NCI-H526 (cell line): Measurements from ENCODE around the gene EHD3.
"Not testable (repeated sequence)": the region's sequence is repeated elsewhere in the genome, so short reads cannot be mapped to it uniquely, and the experiment has no call there.

Source experiments
- DNase-seq, 2 experiments: peaks; one replicate each; lab custom pipeline; 2025; lab: John Stamatoyannopoulos, UW

Gene EHD3

DNA sequence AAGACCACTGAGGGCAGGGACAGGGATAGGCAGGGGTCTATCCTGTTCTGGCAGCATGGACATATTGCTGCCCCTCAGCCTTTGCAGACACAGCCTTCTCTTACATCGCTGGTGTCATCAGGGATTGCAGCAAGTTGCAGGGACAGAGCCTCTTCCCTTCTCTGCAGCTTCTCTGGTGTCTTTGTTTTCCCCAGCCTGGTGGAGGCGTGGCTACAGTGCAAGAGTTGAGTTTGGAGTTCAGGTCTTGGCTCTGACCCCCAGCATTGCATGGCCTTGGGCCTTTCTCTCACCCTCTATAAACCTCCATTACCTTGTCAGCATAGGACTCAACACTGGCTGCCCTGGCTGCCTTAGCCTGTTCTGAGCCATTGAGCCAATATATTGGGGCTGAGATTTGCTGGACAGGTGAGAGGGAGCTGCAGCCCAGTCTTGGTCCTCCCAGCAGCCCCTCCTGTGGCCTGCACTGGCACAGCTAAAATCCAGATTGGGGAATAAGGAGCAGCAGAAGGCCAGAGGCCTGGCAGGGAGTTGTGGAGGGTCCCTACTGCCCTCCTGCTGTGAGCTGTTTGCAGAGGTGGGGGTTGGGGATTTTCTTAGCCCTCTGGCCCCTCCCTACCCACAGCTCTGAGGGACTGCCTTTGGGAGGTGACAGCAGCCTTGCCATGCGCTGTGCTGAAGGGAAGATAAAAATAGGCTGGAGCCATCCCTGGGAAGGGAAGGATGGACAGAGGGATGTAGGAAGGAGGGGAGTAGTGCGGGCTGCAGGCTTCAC, 22.8 kb downstream of the EHD3 start:
- no peak for DNase-seq

DNA sequence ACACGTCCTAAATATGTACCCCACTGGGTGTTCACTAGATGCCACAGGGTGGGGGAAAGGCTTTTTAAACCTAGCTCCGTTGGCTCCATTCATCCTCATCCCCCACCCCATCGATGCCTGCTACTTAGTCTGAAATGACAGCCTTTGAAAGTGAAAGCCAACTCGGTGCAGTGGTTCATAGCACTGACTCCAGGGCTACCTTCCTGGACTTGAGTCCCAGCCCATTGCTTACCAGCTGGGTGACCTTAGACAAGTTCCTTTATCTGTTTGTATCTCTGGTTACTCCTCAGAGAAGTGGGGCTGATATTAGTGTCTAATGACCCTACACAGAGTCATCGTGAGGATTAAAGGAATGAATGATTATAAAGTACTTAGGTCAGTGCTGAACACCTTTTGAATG, 24.4 kb downstream of the EHD3 start:
- DNase-seq, result no peak

DNA sequence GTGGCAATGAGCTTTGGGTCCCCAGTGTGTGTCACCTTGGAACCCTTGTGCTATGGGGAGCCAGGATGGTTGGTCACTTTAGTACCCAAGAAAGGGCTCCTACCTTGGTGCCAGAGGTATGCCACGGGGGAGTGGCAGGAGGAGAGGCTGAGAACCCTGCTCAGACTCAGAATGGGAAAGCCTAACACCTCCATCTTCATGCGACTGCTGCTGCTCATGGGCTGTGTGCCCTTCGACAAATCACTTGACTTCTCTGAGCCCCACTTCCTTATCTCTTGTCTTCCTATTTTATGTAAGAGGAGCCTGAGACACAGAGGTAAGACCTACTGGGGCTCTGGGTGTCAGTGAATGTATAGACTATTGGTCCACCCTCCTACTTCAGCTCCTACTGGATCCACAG, 25.1 kb downstream of the EHD3 start:
- no peak for DNase-seq

DNA sequence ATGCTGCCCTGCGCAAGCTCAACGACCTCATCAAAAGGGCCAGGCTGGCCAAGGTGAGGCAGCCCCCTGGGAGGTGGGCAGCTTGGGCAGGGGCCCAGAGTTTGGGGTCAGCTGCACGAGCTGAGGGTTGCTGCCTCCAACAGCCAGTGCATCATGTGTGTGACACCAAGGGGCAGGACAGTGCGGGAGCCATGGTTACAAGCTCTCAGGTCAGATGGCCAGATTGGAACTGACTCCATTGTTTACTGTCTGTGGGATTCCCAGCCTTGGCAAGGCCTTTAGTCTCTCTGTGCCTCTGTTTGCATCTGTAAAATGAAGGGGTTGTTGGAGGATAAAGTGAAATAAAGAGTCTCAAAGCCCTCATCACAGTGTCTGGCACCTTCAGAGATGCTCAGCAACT, 26.9 kb downstream of the EHD3 start:
- no peak for DNase-seq

DNA sequence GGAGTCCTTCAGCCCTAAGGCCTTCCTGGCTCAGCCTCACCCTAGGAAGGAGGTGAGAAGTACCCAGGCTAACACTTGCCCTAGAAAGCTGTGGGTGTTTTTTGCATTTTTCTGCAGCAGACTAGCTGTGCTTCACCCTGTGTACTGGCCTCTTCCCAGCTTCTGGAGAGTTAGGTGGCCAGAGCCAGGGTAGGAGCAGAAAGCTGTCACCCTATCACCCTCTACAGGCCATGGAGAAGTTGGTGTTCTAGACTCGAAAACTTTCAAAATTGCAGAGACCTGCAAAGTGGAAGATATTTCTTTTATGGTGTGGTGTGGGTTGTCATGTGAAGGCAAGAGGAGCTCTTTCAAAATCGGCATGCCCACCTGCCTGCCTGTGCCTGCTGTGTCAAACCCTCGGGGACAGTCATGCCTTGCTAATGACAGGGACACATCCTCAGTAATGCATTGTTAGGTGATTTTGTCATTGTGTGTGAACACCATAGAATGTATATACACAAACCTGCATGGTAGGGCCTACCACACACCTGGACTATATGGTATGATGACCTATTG, 29.8 kb downstream of the EHD3 start:
- DNase-seq, result no peak

DNA sequence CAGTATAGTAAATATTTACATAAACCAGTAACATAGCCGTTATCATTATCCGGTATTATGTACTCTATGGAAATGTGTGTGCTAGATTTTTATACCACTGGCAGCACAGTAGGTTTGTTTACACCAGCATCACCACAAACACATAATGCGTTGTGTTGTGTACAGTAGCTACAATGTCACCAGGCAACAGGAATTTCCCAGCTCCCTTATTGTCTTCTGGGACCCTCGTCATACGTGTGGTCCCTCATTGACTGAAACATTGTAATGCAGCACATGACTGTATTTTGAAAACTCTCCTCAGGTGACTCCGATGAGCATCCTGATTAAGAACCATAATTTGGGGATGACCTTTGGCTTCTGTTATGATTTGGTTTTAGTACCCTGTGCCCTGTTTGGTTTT, 31.3 kb downstream of the EHD3 start:
- DNase-seq, result no peak

DNA sequence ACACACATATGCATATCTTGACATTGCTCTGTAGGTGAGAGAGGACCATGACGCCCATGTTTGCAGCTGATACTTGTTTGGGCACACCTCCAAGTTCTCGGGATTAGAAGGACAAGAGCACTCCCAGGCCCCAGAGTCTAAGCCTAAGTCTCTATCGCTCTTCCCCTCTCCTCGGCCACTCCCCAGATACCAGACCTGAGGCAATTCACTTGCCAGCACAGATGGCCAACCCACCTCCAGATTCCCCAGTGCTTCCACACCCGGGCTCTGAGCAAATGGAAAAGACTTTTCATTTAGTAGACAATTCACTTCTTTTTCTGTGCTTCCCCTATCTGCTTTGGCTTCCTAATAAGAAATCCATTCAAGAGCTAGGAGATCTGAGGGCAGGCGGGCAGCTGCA, 32.9 kb downstream of the EHD3 start:
- DNase-seq, result no peak

DNA sequence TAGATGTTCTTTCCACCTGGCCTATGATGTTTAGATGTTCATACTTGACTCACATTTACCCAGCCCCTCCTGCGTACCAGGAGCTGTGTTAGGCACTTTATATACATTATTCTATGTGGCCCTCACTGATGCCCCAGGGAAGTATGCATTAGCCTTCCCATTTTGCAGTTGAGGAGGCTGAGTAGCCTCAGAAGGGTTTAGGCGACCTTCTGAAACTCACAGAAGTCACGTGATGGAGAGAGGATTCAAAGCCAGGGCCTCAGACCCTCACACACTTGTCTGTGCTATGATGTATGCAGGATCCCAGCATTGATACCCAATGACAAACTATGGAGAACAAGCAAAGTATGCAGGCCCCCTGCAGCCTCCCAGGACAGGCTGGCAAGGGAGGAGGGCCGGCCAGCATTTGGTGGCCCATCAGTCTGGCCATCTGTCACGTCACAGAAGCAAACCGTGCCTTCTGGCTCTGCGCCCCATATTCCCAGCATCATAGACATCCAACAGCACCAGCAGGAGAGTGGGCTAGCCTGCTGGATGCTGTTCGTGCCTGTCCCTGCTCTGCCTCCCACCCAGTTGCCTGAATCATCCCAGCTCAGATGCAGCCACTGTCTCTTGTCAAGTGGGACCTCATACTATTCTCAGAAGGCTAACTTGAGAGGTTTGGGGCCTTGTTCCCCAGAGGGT, 33.6 kb downstream of the EHD3 start:
- DNase-seq, result no peak

DNA sequence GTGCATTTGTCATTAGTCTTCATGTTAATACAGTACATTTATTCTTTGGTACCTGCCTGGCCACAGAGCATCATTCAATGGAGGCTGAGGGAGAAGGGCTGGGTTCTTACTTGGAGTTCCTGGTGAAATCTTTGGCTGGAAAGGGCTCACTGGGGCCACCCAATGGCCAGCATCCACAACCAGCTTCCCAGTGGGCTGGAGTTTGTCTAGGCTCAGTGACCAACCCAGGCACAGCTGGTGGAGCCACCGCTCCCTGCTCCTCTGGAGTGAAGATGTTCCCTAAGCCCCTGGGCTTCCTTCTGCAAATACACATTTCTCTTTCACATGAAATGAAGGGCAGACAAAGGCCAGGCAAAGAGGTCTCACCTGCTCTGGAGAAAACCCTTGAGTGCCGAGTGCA, 34.4 kb downstream of the EHD3 start:
- DNase-seq, result no peak

DNA sequence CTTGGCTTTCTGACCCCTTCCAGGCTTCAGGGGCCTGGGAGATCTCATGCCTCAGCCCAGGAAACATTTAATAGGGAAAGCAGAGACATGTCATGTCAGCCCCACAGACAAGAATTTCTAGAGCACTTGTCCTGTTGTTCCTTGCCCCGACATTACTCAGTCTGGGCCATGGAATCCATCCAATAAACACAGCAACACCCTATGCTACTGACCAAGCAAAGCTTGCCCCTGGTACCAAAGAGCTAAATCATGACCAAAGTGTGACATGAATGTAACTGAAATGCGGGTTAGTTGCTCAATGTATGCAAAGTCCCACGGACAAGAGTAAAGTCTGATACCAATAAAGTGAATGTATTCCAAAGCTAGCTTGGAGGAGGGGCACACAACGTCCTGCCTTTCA, 35.1 kb downstream of the EHD3 start:
- no peak for DNase-seq

DNA sequence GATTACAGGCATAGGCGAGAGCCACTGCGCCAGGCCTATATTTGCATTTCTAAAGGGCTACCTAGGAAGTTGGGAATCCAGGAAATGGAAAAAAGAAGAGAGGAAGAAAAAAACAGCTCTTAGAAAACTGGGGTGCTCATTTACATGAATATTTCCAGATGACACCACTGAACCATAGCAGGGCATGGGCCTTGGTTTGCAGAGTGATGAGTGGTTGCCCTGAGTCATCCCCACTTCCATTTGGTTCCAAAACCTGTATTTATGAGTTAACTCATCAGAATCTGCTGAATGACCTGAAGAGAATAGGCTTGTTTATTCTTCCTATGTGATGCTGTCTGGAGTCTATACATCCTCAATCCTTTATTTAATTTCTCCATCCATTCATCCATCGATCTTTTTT, 36.2 kb downstream of the EHD3 start:
- no peak for DNase-seq

DNA sequence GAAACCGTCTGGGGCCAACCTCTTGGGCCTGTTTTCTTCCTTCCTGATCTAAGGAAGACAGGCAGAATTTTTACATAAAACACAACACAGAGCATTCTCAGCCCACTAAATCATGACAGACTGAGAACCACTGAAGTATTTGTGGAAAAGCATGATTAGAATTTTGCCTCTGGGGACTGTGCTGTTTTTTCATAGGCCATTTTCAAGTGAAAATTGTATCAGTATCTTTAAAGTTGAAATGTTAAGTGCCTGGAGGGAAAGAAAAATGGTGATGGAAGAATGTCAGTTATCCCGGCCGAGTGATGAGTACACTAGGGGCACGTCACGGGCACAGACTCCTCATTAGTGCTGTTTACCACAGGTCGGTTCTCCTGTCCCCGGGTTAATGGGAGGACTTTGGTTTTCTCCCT, 36.9 kb downstream of the EHD3 start:
- DNase-seq, result no peak

DNA sequence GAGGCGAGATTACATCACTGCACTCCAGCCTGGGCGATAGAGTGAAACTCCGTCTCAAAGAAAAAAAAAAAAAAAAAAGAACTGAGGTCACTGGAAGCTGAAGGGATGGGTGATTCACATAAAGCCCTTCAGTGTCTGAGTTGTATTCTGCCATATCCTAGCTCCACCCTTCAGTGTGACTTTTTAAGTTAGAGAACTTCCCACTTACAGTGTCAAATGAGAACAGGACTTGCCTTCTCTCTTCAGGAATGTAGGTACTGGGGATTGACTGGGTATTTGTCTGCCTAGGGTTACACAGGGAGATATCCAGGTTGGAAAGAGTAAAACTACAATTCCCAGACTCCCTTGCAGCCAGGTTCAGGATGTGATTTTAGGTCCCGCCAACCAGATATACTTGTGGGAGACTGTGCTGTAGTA, 37.9 kb downstream of the EHD3 start:
- DNase-seq, result no peak

DNA sequence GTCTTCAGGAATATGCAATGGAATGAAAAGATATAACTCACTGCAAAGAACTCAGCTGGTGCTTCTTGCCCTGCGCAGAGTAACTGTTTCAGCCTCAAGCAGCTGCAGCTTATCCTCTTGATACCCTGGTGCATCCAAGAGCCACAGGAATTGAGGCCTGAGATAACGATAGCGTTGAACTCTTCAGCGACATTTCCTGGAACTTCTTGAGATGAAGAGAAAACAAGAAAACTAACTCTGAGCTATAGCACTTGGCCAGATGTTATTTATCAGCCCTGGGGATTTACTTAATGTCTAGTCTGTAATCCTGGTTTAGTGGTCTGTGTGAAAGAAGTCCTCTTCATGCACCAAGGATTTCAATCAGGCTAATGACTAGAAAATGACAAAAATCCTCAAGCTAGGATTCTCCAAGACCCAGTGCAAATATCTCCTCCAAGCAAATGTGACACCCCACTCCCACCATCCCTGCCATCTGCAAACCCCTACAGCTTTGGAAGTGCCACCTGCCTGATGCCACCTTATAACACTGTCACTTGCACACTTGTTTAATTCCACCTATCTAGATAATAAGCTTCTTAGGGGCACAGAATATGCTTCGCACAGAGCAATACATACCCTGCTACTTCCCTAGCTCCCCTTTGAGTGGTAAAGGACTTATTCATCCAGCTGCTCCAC, 40.6 kb downstream of the EHD3 start:
- no peak for DNase-seq

DNA sequence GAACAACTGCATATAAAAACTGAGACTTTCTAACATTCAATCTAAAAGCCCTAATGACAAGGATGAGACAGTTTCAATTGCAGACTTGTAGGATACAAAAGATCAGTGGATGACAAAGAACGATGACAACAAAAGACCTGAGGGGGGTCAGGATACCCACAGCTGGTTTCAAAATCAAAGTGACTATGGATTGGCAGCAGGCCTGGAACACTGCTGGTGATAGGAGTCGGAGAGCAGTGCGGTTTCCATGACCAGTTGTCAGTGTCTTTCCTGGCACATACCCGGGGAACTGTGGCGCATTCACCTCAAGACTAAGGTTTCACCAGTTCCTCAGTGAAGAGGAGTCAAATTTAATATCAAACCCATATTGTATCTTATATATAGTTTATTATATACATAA, 42.0 kb downstream of the EHD3 start:
- DNase-seq, result no peak

DNA sequence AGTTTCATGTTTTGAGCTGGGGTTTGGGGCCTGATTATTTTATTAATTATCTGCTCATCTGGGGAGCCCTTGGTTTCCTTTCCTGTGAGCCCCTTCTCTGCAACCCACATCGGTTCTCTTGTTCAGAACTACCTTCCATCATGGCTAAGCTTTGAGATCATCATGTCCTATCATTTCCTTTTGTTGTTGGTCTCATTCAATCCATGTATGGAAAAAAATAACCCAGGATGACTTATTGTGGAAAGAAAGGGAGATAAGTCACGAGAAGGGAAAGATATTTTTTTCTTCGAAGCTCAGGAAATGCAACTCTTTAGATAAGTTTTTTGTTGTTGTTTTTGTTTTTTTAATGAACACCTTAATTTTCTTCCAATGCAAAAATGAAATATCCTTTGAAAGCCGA, 43.7 kb downstream of the EHD3 start:
- no peak for DNase-seq

DNA sequence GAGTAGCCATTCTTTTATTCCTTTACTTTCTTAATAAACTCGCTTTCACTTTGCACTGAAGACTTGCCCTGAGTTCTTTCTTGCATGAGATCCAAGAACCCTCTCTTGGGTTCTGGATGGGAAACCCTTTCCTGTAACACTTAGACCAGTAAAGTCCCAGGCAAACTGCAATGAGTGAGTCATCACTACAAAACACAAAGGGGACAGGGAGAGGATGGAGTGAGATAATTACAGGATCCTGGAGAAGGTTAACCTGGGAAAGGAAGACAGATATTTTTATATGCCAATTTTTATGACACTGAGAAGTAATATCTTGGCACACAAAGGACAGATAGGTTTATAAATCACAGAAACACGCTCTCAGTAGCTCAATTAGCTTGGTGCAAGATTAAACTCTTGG, 48.7 kb downstream of the EHD3 start:
- DNase-seq, result no peak

DNA sequence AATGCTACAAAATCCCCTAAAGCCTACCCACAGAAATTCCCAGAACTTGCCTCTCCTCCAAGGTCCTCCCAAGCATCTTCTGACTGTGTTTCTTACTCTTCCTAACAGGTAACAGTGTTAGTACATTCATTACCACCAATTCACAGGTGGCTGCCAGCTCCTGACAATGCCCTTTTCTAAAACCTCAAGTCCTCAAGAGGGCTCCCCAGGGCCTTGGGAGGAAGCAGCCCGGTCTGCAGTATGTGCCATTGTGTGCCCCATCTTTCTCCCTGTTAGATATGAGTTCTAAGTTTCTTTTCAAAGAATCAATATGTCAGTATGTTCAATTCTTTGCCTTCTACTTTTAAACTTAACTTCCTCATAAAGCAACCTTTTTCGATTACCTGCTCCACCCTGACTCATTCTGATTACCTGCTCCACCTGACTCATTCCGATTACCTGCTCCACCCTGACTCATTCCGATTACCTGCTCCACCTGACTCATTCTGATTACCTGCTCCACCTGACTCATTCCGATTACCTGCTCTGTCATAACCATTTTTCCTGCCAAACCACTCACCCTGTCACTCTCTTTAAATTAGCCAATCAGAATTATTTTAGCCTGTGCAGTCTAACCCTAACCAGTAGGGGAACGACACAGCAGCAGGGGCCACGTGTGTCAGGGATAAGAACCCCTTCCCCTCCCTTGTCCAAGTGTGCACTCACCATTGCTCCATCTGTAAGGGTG, 49.4 kb downstream of the EHD3 start:
- DNase-seq, result not testable (repeated sequence)

DNA sequence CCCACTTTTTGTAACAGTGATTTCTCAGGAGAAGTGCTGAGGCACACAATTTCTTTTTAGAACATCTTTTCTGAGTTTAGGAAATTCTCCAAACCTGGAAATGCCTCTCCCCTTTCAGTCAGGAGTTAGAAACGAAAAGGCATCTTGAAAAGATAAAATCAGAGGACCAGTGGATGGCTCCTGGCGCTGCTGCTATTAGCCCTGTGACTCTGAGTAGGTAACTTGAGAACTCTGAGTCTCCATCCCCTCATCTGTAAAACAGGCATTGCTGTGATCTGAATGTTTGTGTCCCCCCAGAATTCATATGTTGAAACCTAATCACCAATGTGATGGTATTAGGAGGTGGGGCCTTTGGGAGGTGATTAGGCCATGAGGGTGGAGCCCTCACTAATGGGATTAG, 50.2 kb downstream of the EHD3 start:
- no peak for DNase-seq

DNA sequence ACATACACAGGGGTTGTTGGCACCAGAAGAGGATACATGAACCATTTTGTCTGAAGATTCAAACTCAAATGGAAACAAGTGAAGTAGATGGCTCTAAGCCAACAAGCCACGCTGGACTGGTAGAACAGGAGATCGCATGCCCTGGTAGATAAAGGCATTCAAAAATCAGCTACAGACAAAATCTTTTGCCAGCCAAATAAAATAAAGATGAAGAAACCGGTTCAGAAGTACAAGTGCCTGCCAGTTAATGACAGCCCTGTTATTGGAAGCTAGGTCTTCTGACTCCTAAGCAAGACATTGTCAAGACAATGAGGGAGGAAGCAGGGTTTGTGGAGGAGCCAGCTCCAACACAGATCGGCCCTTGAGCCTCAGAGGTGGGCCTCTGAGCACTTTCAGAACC, 52.3 kb downstream of the EHD3 start:
- DNase-seq, result no peak

DNA sequence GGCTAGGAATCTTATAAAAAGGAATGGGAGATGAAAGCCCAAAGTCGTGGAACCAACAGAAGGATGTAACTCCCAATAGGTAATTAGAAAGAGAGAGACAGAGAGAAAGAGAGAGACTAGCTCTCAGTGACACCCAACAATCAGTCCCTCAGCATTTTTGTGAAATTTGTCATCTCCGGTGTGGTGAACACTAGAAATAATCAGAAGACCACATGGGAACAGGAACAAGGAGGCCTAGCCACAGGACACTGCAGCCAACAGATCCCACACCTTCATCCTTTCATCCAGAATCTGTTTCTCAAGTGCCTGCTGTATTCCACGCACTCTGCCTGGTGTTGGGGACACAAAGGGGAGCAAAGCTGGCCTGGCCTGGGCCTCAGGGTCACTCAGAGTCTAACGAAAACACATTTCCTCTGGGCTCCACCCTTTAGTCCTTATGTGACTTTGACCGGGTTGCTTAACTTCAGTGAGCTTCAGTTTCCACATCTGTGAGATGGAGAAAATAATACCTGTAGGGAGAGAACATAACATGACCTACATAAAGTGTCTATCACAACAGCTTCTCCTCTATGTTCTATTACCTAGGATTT, 53.1 kb downstream of the EHD3 start:
- no peak for DNase-seq

DNA sequence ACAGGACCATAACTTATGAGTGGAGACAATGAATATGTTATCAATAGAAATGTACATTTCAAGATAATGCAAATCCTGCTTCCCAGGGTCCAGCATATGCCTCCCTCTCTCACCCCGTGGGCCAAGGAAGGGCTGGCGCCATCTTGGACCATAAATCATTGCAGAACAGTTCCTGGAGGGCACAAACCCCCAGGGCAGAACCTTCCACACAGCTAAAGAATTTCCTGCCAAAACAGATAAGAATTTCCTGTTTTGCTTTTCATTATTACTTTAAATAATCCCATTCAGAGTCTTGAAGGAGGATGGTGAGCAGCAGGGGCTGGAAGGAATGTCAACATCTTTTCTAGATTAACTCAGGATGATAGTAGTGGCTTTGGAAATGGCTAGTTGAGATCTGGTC, 53.7 kb downstream of the EHD3 start:
- no peak for DNase-seq
